Neuronal stem cell (in vitro differentiated cells): ENCODE data around the gene OTOF.
A peak's percentile ranks its signal among the peaks of the same experiment; 100 is the strongest.

ENCODE experiments used
- DNase-seq: peaks from one replicate; pipeline ENCODE4 v3.0.0-alpha.2; 2013; ENCODE audit warnings: low spot score
- H2AFZ ChIP-seq: one replicate; pipeline ENCODE4 v1.6.1; 2013; ENCODE audit warnings: mild to moderate bottlenecking, low read length, inconsistent platforms
- H2AK5ac ChIP-seq: 2 replicates; pipeline ENCODE4 v1.6.1; 2013; ENCODE audit warnings: low read depth, mild to moderate bottlenecking, inconsistent platforms, low read length, moderate library complexity, mixed read lengths
- H2BK120ac ChIP-seq: 2 replicates; pipeline ENCODE4 v1.6.1; 2013; ENCODE audit warnings: low read depth, mild to moderate bottlenecking, inconsistent platforms, low read length, moderate library complexity, mixed read lengths
- H2BK12ac ChIP-seq: one replicate; pipeline ENCODE4 v1.6.1; 2013; ENCODE audit warnings: low read length, inconsistent platforms
- H2BK15ac ChIP-seq: 2 replicates; pipeline ENCODE4 v1.6.1; 2013; ENCODE audit warnings: mild to moderate bottlenecking, low read length, inconsistent platforms, mixed read lengths
- H2BK5ac ChIP-seq: one replicate; pipeline ENCODE4 v1.6.1; 2013; ENCODE audit warnings: inconsistent platforms, mild to moderate bottlenecking, low read length, moderate library complexity
- H3K14ac ChIP-seq: one replicate; pipeline ENCODE4 v1.6.1; 2013; ENCODE audit warnings: low read length, inconsistent platforms
- H3K18ac ChIP-seq: 2 replicates; pipeline ENCODE4 v1.6.1; 2013; ENCODE audit warnings: low read length, inconsistent platforms
- H3K23ac ChIP-seq: 2 replicates; pipeline ENCODE4 v1.6.1; 2013; ENCODE audit warnings: low read depth, mild to moderate bottlenecking, mixed read lengths, low read length, inconsistent platforms; ENCODE audit not compliant: poor library complexity
- H3K27ac ChIP-seq: replicated peaks from 3 replicates; pipeline ENCODE4 v1.5.1; 2013; ENCODE audit warnings: low read length, inconsistent platforms
- H3K27me3 ChIP-seq, 3 experiments: 2 replicates each; pipeline ENCODE4 v1.6.1; 2013; ENCODE audit warnings: low read length in 3 of 3, mild to moderate bottlenecking in 2 of 3, inconsistent platforms in 1 of 3, low read depth in 1 of 3, mixed read lengths in 1 of 3, moderate library complexity in 1 of 3; ENCODE audit not compliant: control insufficient read depth in 3 of 3, insufficient read depth in 3 of 3
- H3K36me3 ChIP-seq, 2 donors: replicated peaks in 1 of 2; 2 replicates each; pipeline ENCODE4 v1.6.1; 2013; ENCODE audit warnings: low read length in 2 of 2; ENCODE audit not compliant: control insufficient read depth in 2 of 2, insufficient read depth in 2 of 2
- H3K4ac ChIP-seq: 2 replicates; pipeline ENCODE4 v1.6.1; 2013; ENCODE audit warnings: inconsistent platforms, mild to moderate bottlenecking, low read length, moderate library complexity
- H3K4me1 ChIP-seq, 2 donors: 1 replicate in 1 of 2; 2 replicates in 1 of 2; pipeline ENCODE4 v1.6.1; 2013; ENCODE audit warnings: low read length in 2 of 2, low read depth in 1 of 2; ENCODE audit not compliant: control insufficient read depth in 2 of 2, insufficient read depth in 1 of 2
- H3K4me2 ChIP-seq: one replicate; pipeline ENCODE4 v1.6.1; 2013; ENCODE audit warnings: mild to moderate bottlenecking, low read length, inconsistent platforms; ENCODE audit not compliant: insufficient read depth, poor library complexity, severe bottlenecking
- H3K4me3 ChIP-seq, 2 donors: 2 replicates each; pipeline ENCODE4 v1.5.1; 2013; ENCODE audit warnings: low read length in 2 of 2, mild to moderate bottlenecking in 2 of 2, inconsistent platforms in 1 of 2, moderate library complexity in 1 of 2
- H3K79me1 ChIP-seq: one replicate; pipeline ENCODE4 v1.6.1; 2013; ENCODE audit warnings: low read depth, mild to moderate bottlenecking, inconsistent platforms, low read length, moderate library complexity
- H3K9ac ChIP-seq: one replicate; pipeline ENCODE4 v1.6.1; 2013; ENCODE audit warnings: mild to moderate bottlenecking, low read depth, low read length, inconsistent platforms; ENCODE audit not compliant: poor library complexity
- H3K9me3 ChIP-seq, 2 donors: replicated peaks in 1 of 2; 2 replicates each; pipeline versions ENCODE3 to v1.6.1; 2013; ENCODE audit warnings: low read length in 2 of 2, mild to moderate bottlenecking in 2 of 2, inconsistent platforms in 1 of 2, low read depth in 1 of 2, mixed read lengths in 1 of 2, moderate library complexity in 1 of 2; ENCODE audit not compliant: control insufficient read depth in 2 of 2, insufficient read depth in 1 of 2
- H4K8ac ChIP-seq: one replicate; pipeline ENCODE4 v1.6.1; 2013; ENCODE audit warnings: low read depth, mild to moderate bottlenecking, inconsistent platforms, low read length, moderate library complexity
- H4K91ac ChIP-seq: one replicate; pipeline ENCODE4 v1.6.1; 2013; ENCODE audit warnings: low read length, low read depth, mild to moderate bottlenecking, inconsistent platforms; ENCODE audit not compliant: poor library complexity
- WGBS, 2 donors: extraction: QIAGEN DNeasy Blood & Tissue Kit; methylation state at CpG; one replicate each; pipeline ENCODE4 v1.1.7; 2013; ENCODE audit warnings: missing lambda C conversion rate in 2 of 2, mixed read lengths in 1 of 2; ENCODE audit not compliant: insufficient read length in 2 of 2, insufficient replicate concordance in 1 of 2; ENCODE audit errors: extremely low coverage in 2 of 2; 5-methylcytosine and 5-hydroxymethylcytosine counted together

Gene OTOF

DNA sequence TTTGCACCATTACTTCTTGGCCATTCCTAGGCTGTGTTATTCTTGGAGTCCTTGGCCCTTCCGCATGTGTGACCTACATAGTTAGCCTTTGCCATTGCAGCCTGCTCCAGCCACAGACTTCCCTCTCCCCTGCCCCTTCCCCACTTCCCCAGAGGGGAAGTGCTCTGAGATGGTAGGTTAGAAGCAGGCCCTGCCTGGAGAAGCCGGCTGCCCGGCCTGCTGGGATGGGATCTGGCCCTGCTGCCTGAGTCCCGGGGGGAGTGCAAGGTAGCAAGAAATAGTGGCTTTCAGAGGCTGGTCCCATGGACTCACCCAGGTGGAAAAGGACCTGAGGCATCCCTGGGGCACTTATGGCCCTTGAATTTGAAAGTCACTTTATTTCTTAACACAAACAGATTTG, 28.4 kb upstream of the OTOF start:
- Histone ChIP-seq H2AFZ (peak overlapping the region; percentile 69), H2AK5ac (peak overlapping the region; percentile 4), H3K4me2 (no peak overlapping the region), H2BK15ac (no peak overlapping the region), H3K4me3 (no peak overlapping the region), H3K9me3 (peaks cover 1 to 12% of the 10 kb centered on the region in 2 donors), H3K23ac (no peak overlapping the region), H4K8ac (no peak overlapping the region), H2BK5ac (no peak overlapping the region), H3K18ac (no peak overlapping the region), H3K79me1 (no peaks in the 10 kb centered on the region), H3K4ac (no peak overlapping the region), H3K36me3 (no peaks in the 10 kb centered on the region), H3K9ac (no peak overlapping the region), H2BK12ac (no peak overlapping the region), H3K27me3 (peaks cover 0 to 11% (median 0%) of the 10 kb centered on the region in 3 experiments), H3K4me1 (peaks cover 6 to 21% of the 10 kb centered on the region in 2 donors), H3K27ac (no peak overlapping the region), H2BK120ac (no peak overlapping the region), H4K91ac (no peak overlapping the region), H3K14ac (no peak overlapping the region)
- no CpG with 5 or more reads among the region's 4 CpGs for WGBS, 2 donors
- no peak for DNase-seq

DNA sequence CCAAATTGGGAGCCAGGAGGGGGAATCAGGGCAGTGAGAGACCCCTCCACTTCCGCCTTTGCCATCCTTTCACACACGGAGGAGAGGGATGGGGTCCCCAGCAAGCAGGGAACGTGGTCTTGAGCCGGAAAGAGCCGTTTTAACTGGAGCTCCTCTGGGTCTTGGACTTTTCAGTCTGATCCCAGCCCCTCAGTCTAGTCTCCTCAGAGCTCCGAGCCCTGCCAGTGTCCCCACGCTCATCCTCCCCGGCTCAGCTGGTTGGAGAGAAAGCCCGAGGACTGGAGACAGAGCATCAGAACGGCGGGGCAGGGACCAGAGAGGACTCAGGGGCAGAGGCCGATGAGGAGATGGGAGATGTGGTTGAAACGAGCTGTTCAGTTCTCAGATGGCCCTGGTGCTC, 26.1 kb upstream of the OTOF start:
- Histone ChIP-seq H3K27me3 (peaks cover 0 to 11% (median 0%) of the 10 kb centered on the region in 3 experiments), H4K91ac (no peak overlapping the region), H2AK5ac (peak overlapping the region; percentile 93), H4K8ac (no peak overlapping the region), H3K79me1 (no peaks in the 10 kb centered on the region), H2BK15ac (peak overlapping the region; percentile 90), H3K4me3 (peak overlapping the region in 1 of 2 donors; percentile 75), H3K14ac (peak overlapping the region; percentile 66), H3K36me3 (no peaks in the 10 kb centered on the region), H2BK120ac (no peak overlapping the region), H3K27ac (no peak overlapping the region), H2BK12ac (no peak overlapping the region), H3K4ac (peak overlapping the region; percentile 81), H3K23ac (peak overlapping the region; percentile 57), H3K4me2 (peak overlapping the region; percentile 90), H2BK5ac (no peak overlapping the region), H3K9ac (no peak overlapping the region), H3K4me1 (peaks cover 9 to 21% of the 10 kb centered on the region in 2 donors), H3K9me3 (peaks cover 1 to 10% of the 10 kb centered on the region in 2 donors), H3K18ac (peak overlapping the region; percentile 89), H2AFZ (peak overlapping the region; percentile 20)
- WGBS, 2 donors: no CpG with 5 or more reads among the region's 13 CpGs
- no peak for DNase-seq

DNA sequence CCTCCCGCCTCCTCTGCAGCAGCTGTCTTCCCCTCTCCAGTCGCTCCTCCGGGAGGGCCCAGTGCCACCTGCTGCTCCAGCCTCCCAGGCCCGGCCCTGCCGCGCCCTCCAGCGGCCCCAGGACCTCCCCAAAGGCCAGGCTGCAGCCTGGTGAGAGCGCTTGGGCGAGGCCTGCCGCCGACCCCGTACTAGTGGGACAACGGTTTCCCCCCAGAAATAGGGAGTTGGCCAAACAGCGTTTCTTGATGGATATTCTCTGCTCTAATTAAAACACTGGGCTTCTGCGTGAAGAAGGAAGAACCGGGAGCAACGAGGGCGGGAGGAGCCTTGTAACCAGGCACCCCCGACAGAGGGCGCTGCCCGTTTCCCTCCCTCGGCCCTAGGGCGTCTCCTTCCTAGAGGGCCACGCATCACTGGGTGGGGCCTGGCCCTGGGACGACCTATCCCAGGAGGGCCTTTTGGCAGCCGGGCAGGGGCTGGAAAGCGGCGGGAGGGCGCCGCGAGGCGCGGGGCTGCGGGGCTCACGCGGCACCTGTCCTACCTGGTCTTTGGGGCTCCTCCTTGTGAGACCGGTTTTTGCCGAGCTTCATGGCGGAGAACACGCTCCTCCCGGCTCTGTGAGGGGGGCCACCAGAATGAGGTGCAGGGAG, 25.4 kb upstream of the OTOF start:
- H3K18ac ChIP-seq: peak overlapping the region; percentile 89
- peak overlapping the region; percentile 79 for H3K9ac ChIP-seq
- DNase-seq: peak; percentile 81
- no peak overlapping the region for H4K91ac ChIP-seq
- no peaks in the 10 kb centered on the region for H3K79me1 ChIP-seq
- no peak overlapping the region for H2BK12ac ChIP-seq
- no peak overlapping the region for H2BK120ac ChIP-seq
- peaks cover 9 to 21% of the 10 kb centered on the region in 2 donors for H3K4me1 ChIP-seq
- H3K27me3 ChIP-seq: peaks cover 0 to 11% (median 0%) of the 10 kb centered on the region in 3 experiments
- no peak overlapping the region for H2AFZ ChIP-seq
- no CpG with 5 or more reads among the region's 41 CpGs for WGBS, 2 donors
- peak overlapping the region; percentile 90 for H3K4me2 ChIP-seq
- H4K8ac ChIP-seq: no peak overlapping the region
- H3K4ac ChIP-seq: peak overlapping the region; percentile 81
- no peak overlapping the region for H3K27ac ChIP-seq
- peak overlapping the region in 1 of 2 donors; percentile 75 for H3K4me3 ChIP-seq
- H3K23ac ChIP-seq: peak overlapping the region; percentile 57
- H3K9me3 ChIP-seq: peaks cover 1 to 8% of the 10 kb centered on the region in 2 donors
- H2BK5ac ChIP-seq: peak overlapping the region; percentile 77
- H2BK15ac ChIP-seq: peak overlapping the region; percentile 90
- peak overlapping the region; percentile 66 for H3K14ac ChIP-seq
- peak overlapping the region; percentile 93 for H2AK5ac ChIP-seq
- H3K36me3 ChIP-seq: no peaks in the 10 kb centered on the region

DNA sequence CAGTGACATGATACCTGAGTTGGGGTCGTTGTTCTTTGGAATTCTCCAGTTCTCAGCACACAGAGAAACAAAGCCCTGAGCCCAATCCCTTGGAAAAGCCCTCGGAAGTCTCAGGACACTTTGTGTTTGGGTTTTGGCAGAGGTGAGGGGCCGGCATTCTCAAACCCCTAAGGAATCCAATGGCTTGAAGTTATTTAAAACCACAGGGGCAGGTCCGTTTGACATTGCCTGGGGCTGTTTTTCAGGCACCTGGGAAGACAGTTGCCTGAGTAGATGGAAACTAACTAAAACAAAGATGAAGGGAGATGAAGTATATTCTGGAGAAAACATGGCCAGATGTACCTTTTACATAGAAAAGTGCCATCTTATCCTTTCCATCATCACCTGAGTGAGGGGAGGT, 22.5 kb upstream of the OTOF start:
- no CpG with 5 or more reads among the region's 4 CpGs for WGBS, 2 donors
- H4K8ac ChIP-seq: no peak overlapping the region
- no peak overlapping the region for H3K9ac ChIP-seq

More for the DNA sequence above, 22.5 kb upstream of the OTOF start:
- Histone ChIP-seq H3K14ac (no peak overlapping the region), H3K4me1 (peaks cover 14 to 22% of the 10 kb centered on the region in 2 donors), H3K27me3 (peaks cover 0 to 11% (median 0%) of the 10 kb centered on the region in 3 experiments), H3K4me2 (no peak overlapping the region), H3K27ac (no peak overlapping the region), H3K9me3 (peaks cover 1 to 8% of the 10 kb centered on the region in 2 donors), H2BK15ac (peak overlapping the region; percentile 80), H3K4ac (no peak overlapping the region), H2BK12ac (no peak overlapping the region), H2BK120ac (no peak overlapping the region), H3K79me1 (no peaks in the 10 kb centered on the region), H2BK5ac (no peak overlapping the region), H3K23ac (no peak overlapping the region), H3K36me3 (no peaks in the 10 kb centered on the region), H2AFZ (no peak overlapping the region), H3K4me3 (no peak overlapping the region), H3K18ac (no peak overlapping the region), H4K91ac (no peak overlapping the region), H2AK5ac (no peak overlapping the region)
- DNase-seq: no peak
